Measurements from ENCODE around the gene TBRG4.

Gene TBRG4

GRCh38 chr7:45075871-45076796 lies 35.4 kb downstream of the TBRG4 start:
- no peak for DNase-seq (ENCODE audit: low read depth in 2 of 2)
- no peak for TF ChIP-seq CTCF (IDR thresholded peaks at IDR 0.05; ENCODE audit: low read depth, low read length)

GRCh38 chr7:45075355-45075644 lies 36.2 kb downstream of the TBRG4 start:
- no peak overlapping the region for H3K4me3 ChIP-seq (replicated peaks in 1 of 2; ENCODE audit: low read depth in 2 of 2, low read length in 2 of 2)
- no peak for TF ChIP-seq CTCF (IDR thresholded peaks at IDR 0.05; ENCODE audit: low read depth, low read length)
- DNase-seq (ENCODE audit: low read depth in 2 of 2): no peak

More at GRCh38 chr7:45075871-45076796, 35.4 kb downstream of the TBRG4 start:
- H3K4me3 ChIP-seq (replicated peaks in 1 of 2; ENCODE audit: low read depth in 2 of 2, low read length in 2 of 2): no peak overlapping the region

- TF ChIP-seq CTCF (IDR thresholded peaks at IDR 0.05; ENCODE audit: low read depth, low read length): no peak
- DNase-seq (ENCODE audit: low read depth in 2 of 2): no peak
- no peak overlapping the region for H3K4me3 ChIP-seq (replicated peaks in 1 of 2; ENCODE audit: low read depth in 2 of 2, low read length in 2 of 2)
Observed at GRCh38 chr7:45074528-45075354, 36.8 kb downstream of the TBRG4 start.

- no peak for TF ChIP-seq CTCF (IDR thresholded peaks at IDR 0.05; ENCODE audit: low read depth, low read length)
- H3K4me3 ChIP-seq (replicated peaks in 1 of 2; ENCODE audit: low read depth in 2 of 2, low read length in 2 of 2): no peak overlapping the region
- no peak for DNase-seq (ENCODE audit: low read depth in 2 of 2)
Observed at GRCh38 chr7:45073786-45074527, 37.5 kb downstream of the TBRG4 start.

GRCh38 chr7:45073031-45073785 lies 38.3 kb downstream of the TBRG4 start:
- no peak for DNase-seq (ENCODE audit: low read depth in 2 of 2)
- no peak for TF ChIP-seq CTCF (IDR thresholded peaks at IDR 0.05; ENCODE audit: low read depth, low read length)
- no peak overlapping the region for H3K4me3 ChIP-seq (replicated peaks in 1 of 2; ENCODE audit: low read depth in 2 of 2, low read length in 2 of 2)
